ENCODE data around the gene SERPINB5.

DNA sequence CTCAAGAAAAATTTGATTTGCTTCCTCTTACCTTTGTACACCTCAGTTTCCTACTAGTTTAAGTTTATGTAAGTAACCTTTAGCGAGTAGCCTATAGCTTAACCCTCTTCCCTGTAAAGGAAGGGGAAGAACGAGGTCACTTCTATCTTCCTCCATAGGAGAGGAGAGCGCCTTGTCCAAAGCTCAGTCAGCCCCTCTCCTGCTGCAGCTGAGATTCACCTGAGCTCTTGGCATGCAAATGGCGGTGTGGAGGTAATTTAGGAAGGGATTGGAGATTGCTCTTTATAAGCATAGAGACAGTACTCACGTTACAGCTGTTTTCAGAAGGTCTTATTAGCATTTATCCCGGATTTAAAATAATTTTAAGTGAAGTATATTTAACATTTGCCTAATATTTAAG lies 37.6 kb downstream of the SERPINB5 start:
- no peak for TF ChIP-seq CTCF (IDR thresholded peaks at IDR 0.05)
- TF ChIP-seq POLR2A (IDR thresholded peaks at IDR 0.05), result no peak

Measured in suprapubic skin (tissue), 3 donors.